T-cell (primary cell): ENCODE data around the gene STXBP5. TPM values are rescaled to one million over a fixed set of nuclear protein-coding genes. Genes with fewer than 3 reads are reported as not detected.
A peak's percentile ranks its signal among the peaks of the same experiment; 100 is the strongest.

Source experiments
- ATAC-seq, 4 experiments: fragments of 200-7000 bp in 3 of 4; fragments of 150-1000 bp in 1 of 4; cut with Tn5 transposase; replicated peaks in 1 of 4; 1 replicate in 3 of 4; 2 replicates in 1 of 4; pipeline ENCODE4 v1.10.0; 2021; ENCODE audit warnings: moderate library complexity in 3 of 4, mild to moderate bottlenecking in 2 of 4, moderate number of reproducible peaks in 1 of 4
- CTCF ChIA-PET, 2 donors: fragments of 300-600 bp; sonication (Branson Sonifier 250); formaldehyde crosslinking; loops; one replicate each; lab custom pipeline; 2022; ENCODE audit warnings: antibody characterized with exemption in 2 of 2; lab: Charles Lee
- POLR2A ChIA-PET, 2 donors: fragments of 300-600 bp; sonication (Branson Sonifier 250); formaldehyde crosslinking; loops; one replicate each; lab custom pipeline; 2022; ENCODE audit warnings: antibody characterized with exemption in 2 of 2; lab: Charles Lee
- DNase-seq, 35 experiments: peaks; one replicate each; pipeline versions ENCODE4 v3.0.0 to v3.0.0-alpha.2; 2013 to 2023
- H3K27ac ChIP-seq: one replicate; pipeline ENCODE4 v1.5.1; 2013; ENCODE audit warnings: low read length
- H3K27me3 ChIP-seq, 2 experiments: replicated peaks in 1 of 2; 1 replicate in 1 of 2; 2 replicates in 1 of 2; pipeline versions ENCODE4 v1.6.1 to v1.7.0; 2013; ENCODE audit warnings: low read length in 1 of 2, mixed read lengths in 1 of 2; ENCODE audit not compliant: control insufficient read depth in 2 of 2, insufficient read depth in 2 of 2; ENCODE audit errors: extremely low read depth in 1 of 2
- H3K36me3 ChIP-seq, 2 donors: 1 replicate in 1 of 2; 2 replicates in 1 of 2; pipeline versions ENCODE4 v1.6.1 to v1.7.0; 2013; ENCODE audit warnings: low read length in 1 of 2; ENCODE audit not compliant: control insufficient read depth in 2 of 2, insufficient read depth in 1 of 2; ENCODE audit errors: extremely low read depth in 1 of 2
- H3K4me1 ChIP-seq, 2 experiments: 1 replicate in 1 of 2; 2 replicates in 1 of 2; pipeline versions ENCODE4 v1.6.1 to v1.7.0; 2013; ENCODE audit warnings: low read length in 2 of 2, mixed read lengths in 1 of 2; ENCODE audit not compliant: insufficient read depth in 2 of 2, control insufficient read depth in 1 of 2; ENCODE audit errors: extremely low read depth in 1 of 2
- H3K4me3 ChIP-seq, 2 donors: 1 replicate in 1 of 2; 2 replicates in 1 of 2; pipeline versions ENCODE4 v1.5.1 to v1.7.0; 2013; ENCODE audit warnings: mild to moderate bottlenecking in 2 of 2, low read length in 1 of 2, moderate library complexity in 1 of 2; ENCODE audit not compliant: control insufficient read depth in 1 of 2; ENCODE audit errors: extremely low read depth in 1 of 2
- H3K9me3 ChIP-seq: 2 replicates; pipeline ENCODE4 v1.7.0; 2013
- H3K27ac Mint-ChIP-seq, 2 donors: one replicate each; pipeline ENCODE4 v1.8.0; 2020 to 2021; ENCODE audit warnings: mild to moderate bottlenecking in 2 of 2, mixed read lengths in 2 of 2
- H3K27me3 Mint-ChIP-seq, 2 donors: one replicate each; pipeline ENCODE4 v1.8.0; 2021 to 2022; ENCODE audit warnings: mixed read lengths in 2 of 2
- H3K36me3 Mint-ChIP-seq: one replicate; pipeline ENCODE4 v1.8.0; 2021; ENCODE audit warnings: mixed read lengths
- H3K4me1 Mint-ChIP-seq, 3 donors: one replicate each; pipeline ENCODE4 v1.8.0; 2020 to 2022; ENCODE audit warnings: mixed read lengths in 3 of 3, mild to moderate bottlenecking in 1 of 3
- H3K4me3 Mint-ChIP-seq, 3 donors: one replicate each; pipeline ENCODE4 v1.8.0; 2020 to 2022; ENCODE audit warnings: mild to moderate bottlenecking in 3 of 3, mixed read lengths in 3 of 3, moderate library complexity in 3 of 3
- H3K9me3 Mint-ChIP-seq, 3 donors: one replicate each; pipeline ENCODE4 v1.8.0; 2020 to 2022; ENCODE audit warnings: mixed read lengths in 3 of 3
- WGBS: methylation state at CpG from one replicate; pipeline ENCODE4 v1.1.5; 2013; ENCODE audit warnings: missing lambda C conversion rate; ENCODE audit not compliant: insufficient coverage; 5-methylcytosine and 5-hydroxymethylcytosine counted together
- total RNA-seq, 35 experiments: library from RNA in 6 of 35; stranded (reverse) in 6 of 35; fragments of 120-200 nt in 1 of 35; gene quantifications; one replicate each; pipeline versions ENCODE4 v1.2.1 to v1.2.4 and lab custom pipeline; 2013 to 2026

The STXBP5 gene
- total RNA-seq, 5 donors from 2014 or later (not counting 1 experiment from before 2014, with no cell fraction given): 24.1 to 35.4 (median 27.8) TPM

- no peak for ATAC-seq
- CTCF ChIA-PET: interaction anchor here (0.6 to 2.7 kb wide), 3 partner anchors 9 to 144 kb away, joined by 3 to 8 read pairs (median 5); no protein-coding TSS in a partner anchor
- Mint-ChIP-seq H3K4me1 (peaks cover 4 to 5% (median 5%) of the 10 kb centered on the region in 3 donors), H3K27ac (no peak overlapping the region), H3K4me3 (no peak overlapping the region), H3K27me3 (no peaks in the 10 kb centered on the region), H3K36me3 (peaks cover 67% of the 10 kb centered on the region), H3K9me3 (no peaks in the 10 kb centered on the region)
- Histone ChIP-seq H3K27ac (no peak overlapping the region), H3K4me1 (no peaks in the 10 kb centered on the region), H3K27me3 (no peaks in the 10 kb centered on the region), H3K4me3 (no peak overlapping the region), H3K36me3 (peaks cover 2 to 15% of the 10 kb centered on the region in 2 donors), H3K9me3 (no peaks in the 10 kb centered on the region)
- POLR2A ChIA-PET: interaction anchor here in 1 of 2 donors (0.5 to 0.7 kb wide), 3 partner anchors 44 to 418 kb away, joined by 3 to 7 read pairs (median 4); no protein-coding TSS in a partner anchor
- DNase-seq: no peak
These were observed 69.8 kb downstream of the STXBP5 start for GRCh38 chr6:147274012-147274411.

GRCh38 chr6:147274776-147275175 lies 70.6 kb downstream of the STXBP5 start:
- peaks cover 67% of the 10 kb centered on the region for H3K36me3 Mint-ChIP-seq
- peaks cover 2 to 13% of the 10 kb centered on the region in 2 donors for H3K36me3 ChIP-seq
- no peak overlapping the region for H3K27ac Mint-ChIP-seq
- H3K27me3 ChIP-seq: no peaks in the 10 kb centered on the region
- H3K27me3 Mint-ChIP-seq: no peaks in the 10 kb centered on the region
- DNase-seq (no peak), ATAC-seq (no peak)
- no peaks in the 10 kb centered on the region for H3K9me3 Mint-ChIP-seq
- no peak overlapping the region for H3K4me3 ChIP-seq
- H3K4me1 Mint-ChIP-seq: peaks cover 9% of the 10 kb centered on the region in 3 donors
- no peaks in the 10 kb centered on the region for H3K4me1 ChIP-seq
- H3K4me3 Mint-ChIP-seq: no peak overlapping the region
- H3K27ac ChIP-seq: no peak overlapping the region
- ChIA-PET CTCF (interaction anchor here in 1 of 2 donors (0.6 to 2.7 kb wide), 2 partner anchors 8 to 1112 kb away, joined by 6 to 8 read pairs; no protein-coding TSS in a partner anchor), POLR2A (interaction anchor here (0.6 to 0.7 kb wide), 2 partner anchors 131 to 419 kb away, joined by 3 read pairs; no protein-coding TSS in a partner anchor)
- no peaks in the 10 kb centered on the region for H3K9me3 ChIP-seq

GRCh38 chr6:147278891-147279290 lies 74.7 kb downstream of the STXBP5 start:
- DNase-seq (no peak), ATAC-seq (no peak)
- H3K27me3 ChIP-seq: no peaks in the 10 kb centered on the region
- Mint-ChIP-seq H3K4me3 (no peak overlapping the region), H3K27ac (peak overlapping the region in 1 of 2 donors; percentile 40), H3K36me3 (peaks cover 53% of the 10 kb centered on the region), H3K27me3 (no peaks in the 10 kb centered on the region), H3K9me3 (no peaks in the 10 kb centered on the region), H3K4me1 (peaks cover 18 to 28% (median 27%) of the 10 kb centered on the region in 3 donors)
- H3K36me3 ChIP-seq: peaks cover 3 to 20% of the 10 kb centered on the region in 2 donors
- H3K27ac ChIP-seq: no peak overlapping the region
- no peak overlapping the region for H3K4me3 ChIP-seq
- H3K4me1 ChIP-seq: no peaks in the 10 kb centered on the region
- ChIA-PET POLR2A (no interaction called here), CTCF (no interaction called here)
- no peaks in the 10 kb centered on the region for H3K9me3 ChIP-seq
- 83% methylated on average over 1 of the region's 2 CpGs for WGBS

- WGBS: no CpG with 5 or more reads among the region's 2 CpGs
These were observed 75.2 kb downstream of the STXBP5 start for GRCh38 chr6:147279427-147279826.

GRCh38 chr6:147281895-147282565 lies 77.8 kb downstream of the STXBP5 start:
- H3K4me1 ChIP-seq: peaks cover 0 to 3% of the 10 kb centered on the region in 2 experiments
- no peak for DNase-seq
- H3K4me3 ChIP-seq: no peak overlapping the region
- peaks cover 3 to 20% of the 10 kb centered on the region in 2 donors for H3K36me3 ChIP-seq
- no peaks in the 10 kb centered on the region for H3K9me3 ChIP-seq
- no peak for ATAC-seq
- H3K4me1 Mint-ChIP-seq: peaks cover 29 to 38% (median 38%) of the 10 kb centered on the region in 3 donors
- peak overlapping the region in 1 of 2 donors; percentile 64 for H3K27ac Mint-ChIP-seq
- ChIA-PET POLR2A (no interaction called here), CTCF (interaction anchor here (0.7 to 1.5 kb wide), 4 partner anchors 8 to 426 kb away, joined by 3 to 8 read pairs (median 4); no protein-coding TSS in a partner anchor)
- no peak overlapping the region for H3K4me3 Mint-ChIP-seq
- H3K27me3 Mint-ChIP-seq: no peaks in the 10 kb centered on the region
- no CpG with 5 or more reads among the region's 2 CpGs for WGBS
- no peaks in the 10 kb centered on the region for H3K27me3 ChIP-seq
- H3K27ac ChIP-seq: no peak overlapping the region
- H3K9me3 Mint-ChIP-seq: no peaks in the 10 kb centered on the region
- H3K36me3 Mint-ChIP-seq: peaks cover 40% of the 10 kb centered on the region

More at GRCh38 chr6:147279427-147279826, 75.2 kb downstream of the STXBP5 start:
- Histone ChIP-seq H3K4me1 (no peaks in the 10 kb centered on the region), H3K27me3 (no peaks in the 10 kb centered on the region), H3K4me3 (no peak overlapping the region), H3K27ac (no peak overlapping the region), H3K9me3 (no peaks in the 10 kb centered on the region), H3K36me3 (peaks cover 3 to 20% of the 10 kb centered on the region in 2 donors)
- no peak overlapping the region for H3K4me3 Mint-ChIP-seq
- no peaks in the 10 kb centered on the region for H3K9me3 Mint-ChIP-seq
- POLR2A ChIA-PET: interaction anchor here in 1 of 2 donors (0.7 kb wide), 1 partner anchor 215 kb away, joined by 3 read pairs; no protein-coding TSS in a partner anchor
- ATAC-seq (no peak), DNase-seq (no peak)
- H3K27me3 Mint-ChIP-seq: no peaks in the 10 kb centered on the region
- H3K36me3 Mint-ChIP-seq: peaks cover 50% of the 10 kb centered on the region
- peaks cover 23 to 30% (median 29%) of the 10 kb centered on the region in 3 donors for H3K4me1 Mint-ChIP-seq
- peak overlapping the region; percentile 17 to 66 for H3K27ac Mint-ChIP-seq
- CTCF ChIA-PET: no interaction called here

GRCh38 chr6:147282566-147282959 lies 78.3 kb downstream of the STXBP5 start:
- H3K27ac Mint-ChIP-seq: peak overlapping the region in 1 of 2 donors; percentile 64

More at GRCh38 chr6:147282566-147282959, 78.3 kb downstream of the STXBP5 start:
- no peaks in the 10 kb centered on the region for H3K27me3 ChIP-seq
- CTCF ChIA-PET: interaction anchor here (0.7 to 1.5 kb wide), 4 partner anchors 9 to 426 kb away, joined by 3 to 8 read pairs (median 4); no protein-coding TSS in a partner anchor
- peaks cover 3 to 22% of the 10 kb centered on the region in 2 donors for H3K36me3 ChIP-seq
- H3K9me3 Mint-ChIP-seq: no peaks in the 10 kb centered on the region
- H3K4me1 ChIP-seq: peaks cover 0 to 3% of the 10 kb centered on the region in 2 experiments
- H3K4me3 ChIP-seq: no peak overlapping the region
- DNase-seq (no peak), ATAC-seq (no peak)
- peaks cover 29 to 38% (median 38%) of the 10 kb centered on the region in 3 donors for H3K4me1 Mint-ChIP-seq
- POLR2A ChIA-PET: no interaction called here
- H3K36me3 Mint-ChIP-seq: peaks cover 35% of the 10 kb centered on the region
- H3K27me3 Mint-ChIP-seq: no peaks in the 10 kb centered on the region
- no peak overlapping the region for H3K27ac ChIP-seq
- WGBS: 100% methylated on average over 1 of the region's 4 CpGs
- H3K4me3 Mint-ChIP-seq: no peak overlapping the region
- H3K9me3 ChIP-seq: no peaks in the 10 kb centered on the region
